ENCODE results near the gene FGD4. TPM values are rescaled to one million over a fixed set of nuclear protein-coding genes. Genes with fewer than 3 reads are reported as not detected.

FGD4 gene
- total and polyA plus RNA-seq, 2 of the 4 experiments (the other 2 are of a cell fraction) = 2.1 to 8.8 TPM

DNA sequence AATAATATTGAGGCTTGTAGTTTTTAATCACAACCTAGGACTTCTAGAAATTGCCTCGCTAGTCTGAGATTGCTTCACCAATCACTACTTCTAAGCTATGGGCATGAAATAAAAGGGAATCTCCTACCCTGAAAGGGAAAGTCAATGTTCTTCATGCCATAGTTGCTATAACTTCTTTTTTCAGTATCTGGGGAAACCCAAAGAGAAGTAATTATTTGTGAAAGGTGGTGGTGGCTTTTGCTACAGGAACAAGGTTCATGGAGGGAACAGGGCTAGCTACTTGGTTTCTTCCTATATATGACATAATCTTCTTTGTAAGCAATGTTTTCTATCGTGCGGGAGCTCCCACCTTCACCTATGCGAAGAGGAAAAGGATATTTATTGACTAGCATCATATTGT, 218.2 kb downstream of the FGD4 start:
- ChIA-PET CTCF (no interaction called here), POLR2A (ENCODE audit: unreplicated experiment) (no interaction called here)
- Histone ChIP-seq H2AK9ac (replicated peaks; ENCODE audit: low read depth, low read length, poor library complexity) (no peak overlapping the region), H4K5ac (ENCODE audit: low read depth, low read length) (no peak overlapping the region), H2BK120ac (ENCODE audit: low read depth, low read length) (no peak overlapping the region), H4K8ac (ENCODE audit: low read depth in 2 of 2, low read length in 2 of 2) (no peak overlapping the region), H3K36me3 (ENCODE audit: control insufficient read depth, insufficient read depth, low read length) (peaks cover 8% of the 10 kb centered on the region), H3K4ac (ENCODE audit: low read depth, low read length) (no peak overlapping the region), H3K4me3 (ENCODE audit: insufficient read depth, low read depth, low read length) (no peak overlapping the region), H3K4me1 (ENCODE audit: control insufficient read depth, insufficient read depth, low read length) (no peaks in the 10 kb centered on the region), H2BK15ac (ENCODE audit: low read depth, low read length) (no peak overlapping the region), H3K4me2 (ENCODE audit: low read depth, low read length) (no peak overlapping the region), H2AFZ (replicated peaks; ENCODE audit: low read length, poor library complexity) (no peak overlapping the region), H3K9me1 (ENCODE audit: insufficient read depth, low read length) (peaks cover 5% of the 10 kb centered on the region; the same call in 1 of the 2 replicates), H3K9ac (ENCODE audit: low read depth, low read length) (no peak overlapping the region), H3K79me1 (ENCODE audit: low read depth in 1 of 2, low read length in 2 of 2) (no peaks in the 10 kb centered on the region; a peak in 1 of 4 replicates), H3K18ac (ENCODE audit: low read depth, low read length) (no peak overlapping the region), H3K23ac (ENCODE audit: low read depth, low read length) (no peak overlapping the region), H2BK5ac (ENCODE audit: low read depth, low read length, poor library complexity, severe bottlenecking) (no peak overlapping the region), H2BK20ac (ENCODE audit: low read depth, low read length) (no peak overlapping the region), H3K14ac (replicated peaks; ENCODE audit: low read depth, low read length) (no peak overlapping the region), H3K27me3 (ENCODE audit: control insufficient read depth, insufficient read depth, low read length) (no peaks in the 10 kb centered on the region), H3K27ac (ENCODE audit: insufficient read depth, low read length) (no peak overlapping the region), H4K20me1 (ENCODE audit: insufficient read depth, low read length) (no peaks in the 10 kb centered on the region), H2AK5ac (ENCODE audit: low read depth, low read length) (no peak overlapping the region), H4K91ac (ENCODE audit: insufficient read depth, low read depth, low read length) (no peak overlapping the region), H3K9me3 (ENCODE audit: control insufficient read depth, insufficient read depth, low read length) (no peaks in the 10 kb centered on the region), H3K56ac (ENCODE audit: extremely low read depth, insufficient read depth, low read length) (no peak overlapping the region)
- intact Hi-C loops (cut with micrococcal nuclease) (loop anchor here (1.0 kb wide), 1 partner anchor 12 kb away; no protein-coding TSS in a partner anchor), dilution Hi-C loops (cut with HindIII; ENCODE audit: low sequenced_read_pairs, unreplicated experiment) (no loop called here), in situ Hi-C loops (cut with MboI; ENCODE audit: low sequenced_read_pairs) (no loop called here)
- TF ChIP-seq SMC3 (IDR thresholded peaks at IDR 0.05; ENCODE audit: low read depth, low read length) (no peak), ELK1 (IDR thresholded peaks at IDR 0.05; ENCODE audit: borderline replicate concordance, low read depth, low read length) (no peak), CEBPB (IDR thresholded peaks at IDR 0.05; ENCODE audit: low read depth, low read length) (no peak), NFE2L2 (IDR thresholded peaks at IDR 0.05; ENCODE audit: low read depth, low read length) (no peak), RCOR1 (IDR thresholded peaks at IDR 0.05; ENCODE audit: insufficient replicate concordance, low read length) (no peak), POLR2A (IDR thresholded peaks at IDR 0.05; ENCODE audit: low read depth, low read length) (no peak), MAZ (IDR thresholded peaks at IDR 0.05; ENCODE audit: borderline replicate concordance, low read depth, low read length) (no peak), RFX5 (IDR thresholded peaks at IDR 0.05; ENCODE audit: low read depth, low read length) (no peak), MAFK (IDR thresholded peaks at IDR 0.05; ENCODE audit: low read depth, low read length) (no peak), RAD21 (IDR thresholded peaks at IDR 0.05; ENCODE audit: low read length) (no peak), BHLHE40 (IDR thresholded peaks at IDR 0.05; ENCODE audit: low read depth, low read length) (no peak), MXI1 (IDR thresholded peaks at IDR 0.05; ENCODE audit: borderline replicate concordance, low read depth, low read length) (no peak), CHD1 (IDR thresholded peaks at IDR 0.05; ENCODE audit: low read depth, low read length) (no peak), FOS (IDR thresholded peaks at IDR 0.05; ENCODE audit: low read depth, low read length) (no peak)
- TF ChIP-seq, protein P1, sequence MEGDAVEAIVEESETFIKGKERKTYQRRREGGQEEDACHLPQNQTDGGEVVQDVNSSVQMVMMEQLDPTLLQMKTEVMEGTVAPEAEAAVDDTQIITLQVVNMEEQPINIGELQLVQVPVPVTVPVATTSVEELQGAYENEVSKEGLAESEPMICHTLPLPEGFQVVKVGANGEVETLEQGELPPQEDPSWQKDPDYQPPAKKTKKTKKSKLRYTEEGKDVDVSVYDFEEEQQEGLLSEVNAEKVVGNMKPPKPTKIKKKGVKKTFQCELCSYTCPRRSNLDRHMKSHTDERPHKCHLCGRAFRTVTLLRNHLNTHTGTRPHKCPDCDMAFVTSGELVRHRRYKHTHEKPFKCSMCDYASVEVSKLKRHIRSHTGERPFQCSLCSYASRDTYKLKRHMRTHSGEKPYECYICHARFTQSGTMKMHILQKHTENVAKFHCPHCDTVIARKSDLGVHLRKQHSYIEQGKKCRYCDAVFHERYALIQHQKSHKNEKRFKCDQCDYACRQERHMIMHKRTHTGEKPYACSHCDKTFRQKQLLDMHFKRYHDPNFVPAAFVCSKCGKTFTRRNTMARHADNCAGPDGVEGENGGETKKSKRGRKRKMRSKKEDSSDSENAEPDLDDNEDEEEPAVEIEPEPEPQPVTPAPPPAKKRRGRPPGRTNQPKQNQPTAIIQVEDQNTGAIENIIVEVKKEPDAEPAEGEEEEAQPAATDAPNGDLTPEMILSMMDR (conservative IDR thresholded peaks at IDR 0.05; ENCODE audit: low read depth, low read length) = no peak
- TF ChIP-seq, protein P2, sequence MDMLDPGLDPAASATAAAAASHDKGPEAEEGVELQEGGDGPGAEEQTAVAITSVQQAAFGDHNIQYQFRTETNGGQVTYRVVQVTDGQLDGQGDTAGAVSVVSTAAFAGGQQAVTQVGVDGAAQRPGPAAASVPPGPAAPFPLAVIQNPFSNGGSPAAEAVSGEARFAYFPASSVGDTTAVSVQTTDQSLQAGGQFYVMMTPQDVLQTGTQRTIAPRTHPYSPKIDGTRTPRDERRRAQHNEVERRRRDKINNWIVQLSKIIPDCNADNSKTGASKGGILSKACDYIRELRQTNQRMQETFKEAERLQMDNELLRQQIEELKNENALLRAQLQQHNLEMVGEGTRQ (IDR thresholded peaks at IDR 0.05; ENCODE audit: low read depth, low read length) = no peak
- no TSS peak for BruUV-seq (replicated peaks)
- ATAC-seq (ENCODE audit: low read depth) (no peak), DNase-seq (no peak)
- no CpG with 5 or more reads among the region's 4 CpGs for WGBS, 2 experiments (ENCODE audit: extremely low coverage in 2 of 2, insufficient read length in 1 of 2)

Measured in IMR-90 (cell line).